ENCODE data around the gene FOXL1. TPM values are rescaled to one million over a fixed set of nuclear protein-coding genes. Genes with fewer than 3 reads are reported as not detected.

The FOXL1 gene
- total and polyA plus RNA-seq, 9 of the 15 experiments (the other 6 are each of a cell fraction or from before 2014, with no cell fraction given), result not detected

DNA sequence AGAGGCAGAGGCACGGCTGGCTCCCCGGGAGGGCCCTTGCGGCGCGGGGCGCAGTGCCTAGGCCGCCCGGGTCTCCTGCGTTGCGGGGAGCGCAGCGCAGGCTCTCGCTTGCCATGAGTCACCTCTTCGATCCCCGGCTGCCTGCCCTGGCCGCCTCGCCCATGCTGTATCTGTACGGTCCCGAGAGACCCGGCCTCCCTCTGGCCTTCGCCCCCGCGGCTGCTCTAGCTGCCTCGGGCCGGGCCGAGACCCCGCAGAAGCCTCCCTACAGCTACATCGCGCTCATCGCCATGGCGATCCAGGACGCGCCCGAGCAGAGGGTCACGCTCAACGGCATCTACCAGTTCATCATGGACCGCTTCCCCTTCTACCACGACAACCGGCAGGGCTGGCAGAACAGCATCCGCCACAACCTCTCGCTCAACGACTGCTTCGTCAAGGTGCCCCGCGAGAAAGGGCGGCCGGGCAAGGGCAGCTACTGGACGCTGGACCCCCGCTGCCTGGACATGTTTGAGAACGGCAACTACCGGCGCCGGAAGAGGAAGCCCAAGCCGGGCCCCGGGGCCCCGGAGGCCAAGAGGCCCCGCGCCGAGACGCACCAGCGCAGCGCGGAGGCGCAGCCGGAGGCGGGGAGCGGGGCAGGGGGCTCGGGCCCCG is 390 bp downstream of the FOXL1 start:
- POLR2A ChIA-PET, result interaction anchor here (0.5 to 0.7 kb wide), 2 partner anchors 12 to 28 kb away, joined by 3 read pairs; partner anchors contain the start of gene FOXC2
- intact Hi-C loops (cut with micrococcal nuclease) (no loop called here), in situ Hi-C loops (cut with MboI) (no loop called here)
- Histone ChIP-seq H4K20me1 (replicated peaks; ENCODE audit: control insufficient read depth, insufficient read depth, low read length) (peaks cover under 1% of the 10 kb centered on the region; the same call in 1 of the 2 replicates), H3K79me2 (ENCODE audit: control insufficient read depth, insufficient read depth, low read length) (no peaks in the 10 kb centered on the region), H3K9me3 (replicated peaks; ENCODE audit: control insufficient read depth, insufficient read depth, low read depth, low read length) (no peaks in the 10 kb centered on the region), H3K4me3 (no peak overlapping the region), H3K4me2 (ENCODE audit: insufficient read depth, low read length) (no peak overlapping the region), H3K27ac (ENCODE audit: extremely low read depth, low read depth, low read length) (no peak overlapping the region), H3K4me1 (replicated peaks in 1 of 2; ENCODE audit: control insufficient read depth in 2 of 2, insufficient read depth in 2 of 2, low read length in 2 of 2) (peaks cover 0 to 19% of the 10 kb centered on the region in 2 experiments; a peak in 3 of 5 replicates), H3K36me3 (ENCODE audit: control insufficient read depth, insufficient read depth, low read length) (no peaks in the 10 kb centered on the region), H3K9me1 (ENCODE audit: control insufficient read depth, insufficient read depth, low read length) (no peaks in the 10 kb centered on the region), H3K27me3 (ENCODE audit: control insufficient read depth in 2 of 2, insufficient read depth in 2 of 2, low read length in 2 of 2) (peaks cover 33 to 56% of the 10 kb centered on the region in 2 experiments), H3K9ac (ENCODE audit: insufficient read depth in 1 of 2, low read depth in 2 of 2, low read length in 2 of 2) (no peak overlapping the region), H2AFZ (ENCODE audit: low read depth, low read length) (no peak overlapping the region)
- ATAC-seq (no peak), FAIRE-seq (no peak), DNase-seq (ENCODE audit: extremely low read depth in 1 of 4, low spot score in 3 of 4) (no peak)
- CTCF ChIA-PET (ENCODE audit: low intra/inter-chr PET ratio), result no interaction called here
- no TSS peak for BruUV-seq (replicated peaks)
- WGBS (ENCODE audit: insufficient coverage, low coverage, missing lambda C conversion rate), result 22% methylated on average over 48 of the region's 69 CpGs
- TF ChIP-seq ARID4B (CRISPR knock-in tag; IDR thresholded peaks at IDR 0.05), result no peak
- no peak for TF ChIP-seq RAD21 (CRISPR knock-in tag; conservative IDR thresholded peaks at IDR 0.05 in 1 of 2, IDR thresholded peaks at IDR 0.05 in 1 of 2)
- no peak for TF ChIP-seq ZNF232 (CRISPR knock-in tag; IDR thresholded peaks at IDR 0.05)
- no peak for TF ChIP-seq ZNF592 (IDR thresholded peaks at IDR 0.05)
- TF ChIP-seq TAF9B (IDR thresholded peaks at IDR 0.05; ENCODE audit: partially characterized antibody), result no peak
- no peak for TF ChIP-seq FOXP1 (CRISPR knock-in tag; IDR thresholded peaks at IDR 0.05)
- no peak for TF ChIP-seq CBX8 (IDR thresholded peaks at IDR 0.05; ENCODE audit: borderline replicate concordance, extremely low read depth, low read depth, low read length, poor library complexity, severe bottlenecking)
- TF ChIP-seq ZNF282 (CRISPR knock-in tag; IDR thresholded peaks at IDR 0.05), result no peak
- TF ChIP-seq SNAPC5 (CRISPR knock-in tag; IDR thresholded peaks at IDR 0.05), result no peak
- no peak for TF ChIP-seq KLF6 (CRISPR knock-in tag; IDR thresholded peaks at IDR 0.05; ENCODE audit: borderline replicate concordance)
- no peak for TF ChIP-seq ZBTB7A (IDR thresholded peaks at IDR 0.05; ENCODE audit: borderline replicate concordance, control insufficient read depth, low read depth, low read length)
- TF ChIP-seq ZFX (CRISPR knock-in tag; IDR thresholded peaks at IDR 0.05), result no peak

Measured in K562 (cell line).